ENCODE results near the gene JPH3.

The JPH3 gene

DNA sequence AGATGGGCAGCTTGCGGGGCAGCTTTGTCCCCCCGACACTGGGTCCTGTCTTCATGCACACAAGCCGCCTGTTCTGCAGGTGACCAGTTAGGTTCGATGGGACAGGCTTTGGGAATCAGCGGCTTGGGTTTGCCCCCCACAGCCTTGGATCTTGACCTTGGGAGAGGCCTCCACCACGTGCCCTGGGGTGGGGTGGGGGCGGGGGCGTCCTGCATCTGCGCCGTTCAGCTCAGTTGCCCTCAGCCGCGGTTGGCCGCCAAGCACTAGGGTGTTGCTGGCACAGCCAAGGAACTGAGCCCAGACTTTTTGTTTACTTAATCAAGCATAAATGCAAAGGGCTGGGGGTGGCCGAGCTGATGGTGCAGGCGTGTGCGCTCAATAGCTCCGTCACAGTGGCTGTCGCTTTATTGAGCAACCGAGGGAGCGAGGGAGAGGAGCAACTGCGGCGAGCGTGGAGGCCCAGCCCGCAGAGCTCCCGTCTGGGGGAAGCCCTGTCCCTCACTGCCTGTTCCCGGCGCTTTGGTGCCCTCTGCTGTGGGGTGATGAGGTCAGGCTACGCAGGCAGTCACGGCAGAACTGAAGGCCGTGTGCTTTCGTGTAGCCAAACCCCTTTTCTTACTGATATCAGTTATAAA, 33.9 kb downstream of the JPH3 start:
- POLR2A ChIA-PET (ENCODE audit: low non-redundant PET) = no interaction called here
- peak; percentile 89 for DNase-seq (ENCODE audit: low spot score)
- CTCF ChIA-PET = interaction anchor here (0.5 to 2.8 kb wide), 46 partner anchors 11 to 1595 kb away, joined by 3 to 35 read pairs (median 4); partner anchors contain the start of gene C16orf95
- TF ChIP-seq, protein P1, sequence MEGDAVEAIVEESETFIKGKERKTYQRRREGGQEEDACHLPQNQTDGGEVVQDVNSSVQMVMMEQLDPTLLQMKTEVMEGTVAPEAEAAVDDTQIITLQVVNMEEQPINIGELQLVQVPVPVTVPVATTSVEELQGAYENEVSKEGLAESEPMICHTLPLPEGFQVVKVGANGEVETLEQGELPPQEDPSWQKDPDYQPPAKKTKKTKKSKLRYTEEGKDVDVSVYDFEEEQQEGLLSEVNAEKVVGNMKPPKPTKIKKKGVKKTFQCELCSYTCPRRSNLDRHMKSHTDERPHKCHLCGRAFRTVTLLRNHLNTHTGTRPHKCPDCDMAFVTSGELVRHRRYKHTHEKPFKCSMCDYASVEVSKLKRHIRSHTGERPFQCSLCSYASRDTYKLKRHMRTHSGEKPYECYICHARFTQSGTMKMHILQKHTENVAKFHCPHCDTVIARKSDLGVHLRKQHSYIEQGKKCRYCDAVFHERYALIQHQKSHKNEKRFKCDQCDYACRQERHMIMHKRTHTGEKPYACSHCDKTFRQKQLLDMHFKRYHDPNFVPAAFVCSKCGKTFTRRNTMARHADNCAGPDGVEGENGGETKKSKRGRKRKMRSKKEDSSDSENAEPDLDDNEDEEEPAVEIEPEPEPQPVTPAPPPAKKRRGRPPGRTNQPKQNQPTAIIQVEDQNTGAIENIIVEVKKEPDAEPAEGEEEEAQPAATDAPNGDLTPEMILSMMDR (conservative IDR thresholded peaks at IDR 0.05; ENCODE audit: low read depth) = peak; percentile 76
- peak overlapping the region; percentile 43 for H3K27ac ChIP-seq

- ChIA-PET POLR2A (ENCODE audit: low non-redundant PET) (no interaction called here), CTCF (interaction anchor here (0.5 to 2.8 kb wide), 23 partner anchors 10 to 1073 kb away, joined by 3 to 35 read pairs (median 5); no protein-coding TSS in a partner anchor)
- TF ChIP-seq, protein P1 (conservative IDR thresholded peaks at IDR 0.05; ENCODE audit: low read depth) = peak; percentile 17; the same call in 1 of the 2 replicates
- DNase-seq (ENCODE audit: low spot score) = no peak
- peak overlapping the region; percentile 43; the same call in 1 of the 2 replicates for H3K27ac ChIP-seq
Measured at GRCh38 chr16:87636741-87637140, 34.4 kb downstream of the JPH3 start.

DNA sequence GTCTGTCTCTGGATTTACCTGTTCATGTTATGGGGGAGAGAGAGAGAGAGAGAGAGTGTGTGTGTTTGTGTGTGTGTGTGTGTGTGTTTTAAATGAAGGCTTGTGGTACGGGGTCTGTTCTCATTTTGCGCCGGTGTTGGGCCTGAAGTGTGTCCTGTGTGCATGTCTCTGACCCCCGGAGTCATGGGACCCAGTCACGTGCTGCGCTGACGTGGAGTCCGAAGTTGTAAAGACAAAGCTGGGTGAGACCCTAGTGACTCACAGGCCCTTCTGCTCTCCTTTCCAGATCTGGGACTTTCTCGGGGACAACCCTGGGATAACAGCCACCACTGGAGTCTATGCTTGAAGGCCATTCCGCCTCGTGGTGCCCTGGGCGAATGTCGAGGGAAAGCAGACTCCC, 35.0 kb downstream of the JPH3 start:
- POLR2A ChIA-PET (ENCODE audit: low non-redundant PET) = no interaction called here

DNA sequence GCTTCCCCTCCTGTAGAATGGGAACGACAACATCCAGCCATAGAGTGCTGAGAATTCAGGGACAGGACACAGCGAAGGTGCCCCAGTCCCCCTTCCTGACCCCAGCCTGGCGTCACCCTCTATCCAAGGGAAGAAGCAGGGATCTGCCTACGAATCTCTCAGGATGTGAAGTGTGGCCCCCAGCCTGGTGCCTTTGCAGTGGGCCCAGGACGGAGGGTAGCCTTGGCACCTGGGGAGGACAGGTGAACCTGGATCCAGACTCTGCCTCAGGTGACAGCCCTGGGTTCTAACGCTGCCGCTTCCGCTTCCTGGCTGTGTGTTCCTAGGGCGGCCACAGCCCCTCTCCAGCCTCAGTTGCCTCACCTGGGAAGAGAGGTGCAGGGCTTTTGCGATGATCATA, 36.4 kb downstream of the JPH3 start:
- DNase-seq (ENCODE audit: low spot score) = no peak
- TF ChIP-seq, protein P1 (conservative IDR thresholded peaks at IDR 0.05; ENCODE audit: low read depth) = no peak
- H3K27ac ChIP-seq = no peak overlapping the region
- POLR2A ChIA-PET (ENCODE audit: low non-redundant PET) = no interaction called here
- CTCF ChIA-PET = no interaction called here

More for the DNA sequence above, 35.0 kb downstream of the JPH3 start:
- H3K27ac ChIP-seq = no peak overlapping the region
- DNase-seq (ENCODE audit: low spot score) = no peak
- TF ChIP-seq, protein P1 (conservative IDR thresholded peaks at IDR 0.05; ENCODE audit: low read depth) = no peak
- CTCF ChIA-PET = interaction anchor here (0.7 to 2.7 kb wide), 5 partner anchors 10 to 221 kb away, joined by 3 to 35 read pairs (median 17); no protein-coding TSS in a partner anchor

DNA sequence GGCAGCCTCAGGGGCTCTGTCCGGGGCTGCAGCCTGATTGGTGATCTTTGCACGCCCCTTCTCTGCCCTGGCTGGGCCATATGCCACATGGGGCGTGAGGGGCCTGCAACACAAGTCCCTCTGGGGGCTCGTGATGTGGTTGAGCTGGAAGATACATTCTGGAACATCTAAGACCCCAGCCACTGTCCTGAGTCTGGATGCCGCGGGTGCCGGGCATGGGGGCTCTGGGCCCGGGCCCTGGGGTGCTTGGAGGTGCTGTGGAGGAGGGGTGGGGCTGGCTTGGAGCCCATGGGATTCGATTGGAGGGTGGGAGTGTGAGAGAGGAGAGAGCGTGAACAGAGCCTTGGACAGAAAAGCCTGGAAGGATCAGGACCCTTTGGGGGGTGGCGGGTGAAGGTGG, 39.4 kb downstream of the JPH3 start:
- POLR2A ChIA-PET (ENCODE audit: low non-redundant PET) = no interaction called here
- no peak for DNase-seq (ENCODE audit: low spot score)
- TF ChIP-seq, protein P1 (conservative IDR thresholded peaks at IDR 0.05; ENCODE audit: low read depth) = no peak
- H3K27ac ChIP-seq = no peak overlapping the region
- CTCF ChIA-PET = interaction anchor here (0.7 kb wide), 1 partner anchor 105 kb away, joined by 3 read pairs; no protein-coding TSS in a partner anchor

DNA sequence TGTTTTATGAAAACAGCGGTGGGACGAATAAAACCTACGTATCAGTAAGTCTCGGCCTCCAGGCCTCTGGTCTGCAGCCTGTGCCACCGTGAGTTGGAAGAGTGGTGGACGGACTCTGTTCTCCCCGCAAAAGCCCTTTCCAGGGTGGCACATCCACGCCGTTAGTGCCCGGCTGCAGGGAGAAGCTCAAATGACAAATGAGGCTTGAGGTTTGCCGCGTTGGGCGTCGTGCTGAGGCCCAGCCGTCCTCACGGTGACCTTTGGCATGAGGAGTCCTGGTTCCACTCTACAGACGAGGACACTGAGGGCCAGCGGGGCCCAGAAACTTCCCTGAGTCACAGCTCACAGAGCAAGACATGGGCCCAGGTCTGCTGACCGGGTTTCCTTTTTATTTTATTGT, 40.2 kb downstream of the JPH3 start:
- DNase-seq (ENCODE audit: low spot score) = no peak
- H3K27ac ChIP-seq = no peak overlapping the region
- ChIA-PET CTCF (interaction anchor here (0.8 kb wide), 1 partner anchor 8 kb away, joined by 3 read pairs; no protein-coding TSS in a partner anchor), POLR2A (ENCODE audit: low non-redundant PET) (no interaction called here)
- TF ChIP-seq, protein P1 (conservative IDR thresholded peaks at IDR 0.05; ENCODE audit: low read depth) = no peak

Data from RWPE1 (cell line).